ENCODE measurements around the gene SNRNP25.

DNA sequence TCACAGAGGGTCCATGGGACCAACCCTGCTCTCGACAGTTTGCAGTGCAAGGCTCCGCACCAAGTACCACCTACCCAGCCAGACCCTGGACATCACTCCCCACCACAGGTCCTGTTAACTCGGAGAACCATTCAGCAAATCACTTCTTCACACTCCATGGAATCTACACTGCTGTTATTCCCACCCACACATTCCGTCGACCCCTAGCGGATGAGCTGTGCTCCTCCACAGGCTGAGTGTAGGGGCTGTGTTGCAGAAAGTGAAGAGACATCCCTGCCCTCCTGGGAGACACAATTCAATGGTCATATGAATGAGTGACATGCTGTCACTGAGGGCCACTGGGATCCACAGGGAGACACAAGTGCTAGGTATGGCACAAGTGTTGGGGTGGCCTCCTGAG lies 51.9 kb downstream of the SNRNP25 start:
- TF ChIP-seq, protein P1, sequence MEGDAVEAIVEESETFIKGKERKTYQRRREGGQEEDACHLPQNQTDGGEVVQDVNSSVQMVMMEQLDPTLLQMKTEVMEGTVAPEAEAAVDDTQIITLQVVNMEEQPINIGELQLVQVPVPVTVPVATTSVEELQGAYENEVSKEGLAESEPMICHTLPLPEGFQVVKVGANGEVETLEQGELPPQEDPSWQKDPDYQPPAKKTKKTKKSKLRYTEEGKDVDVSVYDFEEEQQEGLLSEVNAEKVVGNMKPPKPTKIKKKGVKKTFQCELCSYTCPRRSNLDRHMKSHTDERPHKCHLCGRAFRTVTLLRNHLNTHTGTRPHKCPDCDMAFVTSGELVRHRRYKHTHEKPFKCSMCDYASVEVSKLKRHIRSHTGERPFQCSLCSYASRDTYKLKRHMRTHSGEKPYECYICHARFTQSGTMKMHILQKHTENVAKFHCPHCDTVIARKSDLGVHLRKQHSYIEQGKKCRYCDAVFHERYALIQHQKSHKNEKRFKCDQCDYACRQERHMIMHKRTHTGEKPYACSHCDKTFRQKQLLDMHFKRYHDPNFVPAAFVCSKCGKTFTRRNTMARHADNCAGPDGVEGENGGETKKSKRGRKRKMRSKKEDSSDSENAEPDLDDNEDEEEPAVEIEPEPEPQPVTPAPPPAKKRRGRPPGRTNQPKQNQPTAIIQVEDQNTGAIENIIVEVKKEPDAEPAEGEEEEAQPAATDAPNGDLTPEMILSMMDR (IDR thresholded peaks at IDR 0.05), result no peak
- TF ChIP-seq POLR2A (IDR thresholded peaks at IDR 0.05), result no peak

All from sigmoid colon (tissue), 3 donors.